Fibroblast of villous mesenchyme (primary cell): Measurements from ENCODE around the gene NAA35. TPM values are rescaled to one million over a fixed set of nuclear protein-coding genes. Genes with fewer than 3 reads are reported as not detected.
A peak's percentile ranks its signal among the peaks of the same experiment; 100 is the strongest.

ENCODE experiments used
- DNase-seq: peaks from one replicate; pipeline ENCODE4 v3.0.0-alpha.2; 2010; ENCODE audit warnings: low read depth
- H3K4me3 ChIP-seq: 2 replicates; pipeline ENCODE4 v1.5.1; 2011; ENCODE audit warnings: low read depth, mild to moderate bottlenecking, low read length
- total RNA-seq: library from RNA; depleted of rRNA; stranded (reverse); fragments of >200 nt; gene quantifications from 2 replicates; pipeline ENCODE4 v1.2.3, GENCODE V29; 2012
- TF ChIP-seq, protein P1 (sequence below): IDR thresholded peaks from 2 replicates; pipeline ENCODE4 v1.5.1; 2012; ENCODE audit warnings: low read depth, mild to moderate bottlenecking, low read length; ENCODE audit not compliant: insufficient read depth

The NAA35 gene
- total RNA-seq, 1 donor = 28.5 TPM

GRCh38 chr9:85943757-85944430 lies 2.9 kb downstream of the NAA35 start:
- no peak for DNase-seq
- no peak overlapping the region for H3K4me3 ChIP-seq
- TF ChIP-seq, protein P1, sequence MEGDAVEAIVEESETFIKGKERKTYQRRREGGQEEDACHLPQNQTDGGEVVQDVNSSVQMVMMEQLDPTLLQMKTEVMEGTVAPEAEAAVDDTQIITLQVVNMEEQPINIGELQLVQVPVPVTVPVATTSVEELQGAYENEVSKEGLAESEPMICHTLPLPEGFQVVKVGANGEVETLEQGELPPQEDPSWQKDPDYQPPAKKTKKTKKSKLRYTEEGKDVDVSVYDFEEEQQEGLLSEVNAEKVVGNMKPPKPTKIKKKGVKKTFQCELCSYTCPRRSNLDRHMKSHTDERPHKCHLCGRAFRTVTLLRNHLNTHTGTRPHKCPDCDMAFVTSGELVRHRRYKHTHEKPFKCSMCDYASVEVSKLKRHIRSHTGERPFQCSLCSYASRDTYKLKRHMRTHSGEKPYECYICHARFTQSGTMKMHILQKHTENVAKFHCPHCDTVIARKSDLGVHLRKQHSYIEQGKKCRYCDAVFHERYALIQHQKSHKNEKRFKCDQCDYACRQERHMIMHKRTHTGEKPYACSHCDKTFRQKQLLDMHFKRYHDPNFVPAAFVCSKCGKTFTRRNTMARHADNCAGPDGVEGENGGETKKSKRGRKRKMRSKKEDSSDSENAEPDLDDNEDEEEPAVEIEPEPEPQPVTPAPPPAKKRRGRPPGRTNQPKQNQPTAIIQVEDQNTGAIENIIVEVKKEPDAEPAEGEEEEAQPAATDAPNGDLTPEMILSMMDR = no peak

- no peak overlapping the region for H3K4me3 ChIP-seq
- TF ChIP-seq, protein P1 = no peak
- no peak for DNase-seq
Observed at GRCh38 chr9:85944672-85945071, 3.7 kb downstream of the NAA35 start.

DNA sequence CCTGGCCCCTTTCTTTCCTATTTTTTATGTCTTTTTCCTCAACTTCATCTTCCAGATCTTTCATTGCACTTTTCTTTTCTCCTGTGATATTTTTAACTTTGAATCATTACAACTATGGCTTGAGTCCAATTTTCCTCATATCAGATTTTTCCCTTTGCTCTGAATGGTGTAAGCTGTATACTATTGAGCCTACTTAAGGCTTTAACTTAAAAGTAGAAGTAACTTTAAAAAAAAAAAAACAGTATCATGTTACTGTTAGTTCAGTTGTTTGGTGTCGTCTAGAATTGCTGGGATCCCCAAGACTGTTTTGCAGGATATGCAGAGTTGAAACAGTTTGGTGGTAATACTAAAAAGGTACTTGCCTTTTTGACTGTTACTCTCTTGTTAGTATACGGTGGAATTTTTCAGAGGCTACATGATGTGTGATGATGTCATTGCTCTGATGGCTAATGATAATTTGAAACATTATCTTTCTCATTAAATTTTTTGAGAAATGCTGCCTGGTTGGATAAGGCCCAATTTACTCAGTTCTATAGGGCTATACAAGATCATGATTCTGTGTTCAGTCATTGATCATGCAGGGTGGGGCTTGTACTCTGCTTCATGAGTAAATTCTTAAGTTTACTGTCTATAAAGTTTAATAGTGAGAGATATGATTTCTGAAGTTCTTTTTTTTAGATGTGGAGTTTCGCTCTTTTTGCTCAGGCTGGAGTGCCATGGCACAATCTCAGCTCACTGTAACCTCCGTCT lies 8.8 kb downstream of the NAA35 start:
- TF ChIP-seq, protein P1 = no peak
- peak; percentile 42 for DNase-seq

DNA sequence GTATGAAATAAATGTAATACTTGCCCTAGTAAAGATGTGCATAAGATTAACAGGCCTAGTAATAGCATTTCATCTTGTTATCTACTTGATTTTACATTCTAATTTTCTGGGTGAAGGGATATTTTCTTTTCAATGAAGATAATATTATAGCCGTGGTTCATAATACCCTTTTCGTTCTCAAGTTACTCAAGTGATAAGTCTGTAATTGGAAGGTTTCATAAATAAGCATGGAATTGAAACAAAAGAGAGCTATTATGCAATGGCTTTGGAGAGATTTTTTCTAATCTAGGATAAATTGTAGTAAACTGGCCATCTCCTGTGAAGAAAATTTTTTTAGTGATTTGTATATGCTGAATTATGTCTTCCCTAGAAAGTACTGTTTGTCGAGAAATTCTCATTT lies 19.0 kb downstream of the NAA35 start:
- peak; percentile 10 for DNase-seq
- H3K4me3 ChIP-seq = no peak overlapping the region
- TF ChIP-seq, protein P1 = no peak

More for the DNA sequence above, 8.8 kb downstream of the NAA35 start:
- H3K4me3 ChIP-seq = no peak overlapping the region

- peak; percentile 90 for DNase-seq
- no peak overlapping the region for H3K4me3 ChIP-seq
- TF ChIP-seq, protein P1 = no peak
Observed at GRCh38 chr9:85960688-85961093, 19.7 kb downstream of the NAA35 start.

DNA sequence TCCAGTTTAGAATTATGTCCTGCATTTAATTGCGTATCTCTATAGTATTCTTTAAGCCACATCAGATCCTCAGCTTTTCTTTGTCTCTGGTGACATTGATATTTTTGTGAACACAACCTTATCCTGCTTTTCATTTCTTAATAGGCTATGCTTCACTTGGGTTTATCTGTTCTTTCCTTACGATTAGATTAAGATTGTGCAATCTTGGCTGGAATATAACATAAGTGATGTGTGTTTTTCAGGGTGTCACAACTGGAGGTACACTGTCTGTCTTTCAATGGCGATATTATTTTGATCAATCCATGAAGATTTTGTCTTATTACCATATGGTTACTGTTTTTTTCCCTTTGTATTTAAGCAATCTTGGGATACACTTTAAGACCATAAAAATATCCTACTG lies 23.6 kb downstream of the NAA35 start:
- H3K4me3 ChIP-seq = no peak overlapping the region
- TF ChIP-seq, protein P1 = no peak
- DNase-seq = peak; percentile 12
